Neural crest cell (in vitro differentiated cells): ENCODE results near the gene ARVCF. TPM values are rescaled to one million over a fixed set of nuclear protein-coding genes. Genes with fewer than 3 reads are reported as not detected.

Experiments used
- DNase-seq: peaks from one replicate; pipeline ENCODE4 v3.0.0; 2021; ENCODE audit warnings: low read depth, mixed read lengths, low spot score
- H3K27ac Mint-ChIP-seq: one replicate; pipeline ENCODE4 v1.8.0; 2021; ENCODE audit warnings: mild to moderate bottlenecking, mixed read lengths; ENCODE audit not compliant: unreplicated experiment
- H3K27me3 Mint-ChIP-seq: 2 replicates; pipeline ENCODE4 v1.8.0; 2021; ENCODE audit warnings: low read depth, mild to moderate bottlenecking, mixed read lengths
- H3K36me3 Mint-ChIP-seq: 2 replicates; pipeline ENCODE4 v1.8.0; 2021; ENCODE audit warnings: low read depth, mild to moderate bottlenecking, mixed read lengths
- H3K4me1 Mint-ChIP-seq: 2 replicates; pipeline ENCODE4 v1.8.0; 2021; ENCODE audit warnings: mixed read lengths
- H3K4me3 Mint-ChIP-seq: one replicate; pipeline ENCODE4 v1.8.0; 2021; ENCODE audit warnings: mild to moderate bottlenecking, mixed read lengths
- H3K9me3 Mint-ChIP-seq: 2 replicates; pipeline ENCODE4 v1.8.0; 2021; ENCODE audit warnings: mixed read lengths
- CTCF ChIP-seq: fragments of 200-600 bp; sonication (generic); conservative IDR thresholded peaks from 2 replicates; pipeline ENCODE4 v1.5.0; 2021; ENCODE audit warnings: antibody characterized with exemption, mild to moderate bottlenecking
- total RNA-seq: library from RNA; stranded (reverse); gene quantifications from 2 replicates; pipeline ENCODE4 v1.2.1, GENCODE V29; 2021

Gene ARVCF
- total RNA-seq, 1 donor from 2014 or later = 105 TPM

DNA sequence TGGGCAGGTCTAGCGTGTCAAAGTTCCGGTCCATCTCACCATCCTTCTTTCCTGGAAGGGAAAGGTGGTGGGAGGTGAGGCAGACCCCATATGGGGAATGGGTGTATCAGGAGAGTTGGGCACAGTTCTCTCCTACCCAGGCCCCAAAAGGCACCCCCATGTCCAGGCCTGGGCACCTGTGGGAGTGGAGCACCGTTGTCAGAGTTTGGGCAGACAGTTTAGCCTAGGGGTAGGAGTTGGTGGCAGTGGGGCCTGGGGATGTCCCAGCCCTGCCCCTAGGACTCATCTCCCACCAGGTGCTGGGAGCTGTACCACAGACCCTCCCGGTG lies 41.0 kb downstream of the ARVCF start:
- no peaks in the 10 kb centered on the region for H3K9me3 Mint-ChIP-seq
- no peak overlapping the region for H3K4me3 Mint-ChIP-seq
- peaks cover 10% of the 10 kb centered on the region for H3K36me3 Mint-ChIP-seq
- peaks cover 8% of the 10 kb centered on the region for H3K27me3 Mint-ChIP-seq
- peak overlapping the region; percentile 80 for H3K27ac Mint-ChIP-seq
- peaks cover 18% of the 10 kb centered on the region for H3K4me1 Mint-ChIP-seq
- no peak for TF ChIP-seq CTCF
- DNase-seq = no peak

DNA sequence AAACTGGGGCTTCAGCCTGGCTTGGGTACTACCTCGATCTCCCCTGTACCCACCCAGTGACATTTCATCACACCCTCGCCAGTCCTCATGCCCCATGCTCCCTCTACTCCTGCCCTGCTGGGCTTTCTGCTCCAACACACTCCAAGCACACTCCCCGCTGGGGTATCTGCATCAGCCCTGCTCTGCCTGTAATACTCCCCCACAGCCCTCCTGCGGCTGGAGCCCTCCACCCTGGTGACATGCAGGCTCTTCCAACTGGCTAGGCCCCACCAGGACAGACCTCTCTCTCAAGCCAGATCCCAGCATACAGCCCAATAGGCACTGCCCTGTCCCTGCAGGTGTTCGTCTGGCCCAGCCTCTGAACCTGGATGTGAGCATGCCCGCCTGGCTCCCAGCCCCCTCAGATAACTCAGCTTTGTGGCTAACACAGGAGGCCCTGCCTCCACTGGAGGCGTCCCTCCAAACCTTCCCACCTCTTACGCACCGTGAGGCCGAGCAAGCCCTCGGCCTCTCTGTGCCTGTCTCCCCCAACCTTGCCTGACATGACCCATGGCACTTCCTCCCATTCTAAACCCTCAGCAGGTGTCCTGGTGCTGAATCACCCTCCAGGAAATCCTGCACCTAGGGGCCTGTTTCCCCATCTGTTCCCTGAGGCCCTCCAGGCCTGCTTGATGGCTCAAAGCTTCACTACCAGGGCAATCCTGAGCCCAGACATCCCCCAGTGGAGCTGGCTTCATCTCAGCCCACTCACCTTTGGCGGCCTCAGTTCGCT lies 41.5 kb downstream of the ARVCF start:
- Mint-ChIP-seq H3K9me3 (no peaks in the 10 kb centered on the region), H3K27me3 (peaks cover 8% of the 10 kb centered on the region), H3K36me3 (peaks cover 12% of the 10 kb centered on the region), H3K4me1 (peaks cover 21% of the 10 kb centered on the region), H3K4me3 (peak overlapping the region; percentile 80), H3K27ac (peak overlapping the region; percentile 80)
- no peak for TF ChIP-seq CTCF
- no peak for DNase-seq

GRCh38 chr22:19974268-19974861 lies 42.3 kb downstream of the ARVCF start:
- Mint-ChIP-seq H3K9me3 (no peaks in the 10 kb centered on the region), H3K4me3 (peak overlapping the region; percentile 80), H3K27ac (peak overlapping the region; percentile 80), H3K4me1 (peaks cover 21% of the 10 kb centered on the region), H3K36me3 (peaks cover 12% of the 10 kb centered on the region), H3K27me3 (peaks cover 8% of the 10 kb centered on the region)
- no peak for TF ChIP-seq CTCF
- DNase-seq = peak; percentile 68

- no peak for TF ChIP-seq CTCF
- Mint-ChIP-seq H3K27me3 (peaks cover 8% of the 10 kb centered on the region), H3K36me3 (peaks cover 10% of the 10 kb centered on the region), H3K4me1 (peaks cover 21% of the 10 kb centered on the region), H3K4me3 (peak overlapping the region; percentile 80), H3K27ac (no peak overlapping the region), H3K9me3 (no peaks in the 10 kb centered on the region)
- no peak for DNase-seq
Observed at GRCh38 chr22:19973551-19974267, 42.9 kb downstream of the ARVCF start.

DNA sequence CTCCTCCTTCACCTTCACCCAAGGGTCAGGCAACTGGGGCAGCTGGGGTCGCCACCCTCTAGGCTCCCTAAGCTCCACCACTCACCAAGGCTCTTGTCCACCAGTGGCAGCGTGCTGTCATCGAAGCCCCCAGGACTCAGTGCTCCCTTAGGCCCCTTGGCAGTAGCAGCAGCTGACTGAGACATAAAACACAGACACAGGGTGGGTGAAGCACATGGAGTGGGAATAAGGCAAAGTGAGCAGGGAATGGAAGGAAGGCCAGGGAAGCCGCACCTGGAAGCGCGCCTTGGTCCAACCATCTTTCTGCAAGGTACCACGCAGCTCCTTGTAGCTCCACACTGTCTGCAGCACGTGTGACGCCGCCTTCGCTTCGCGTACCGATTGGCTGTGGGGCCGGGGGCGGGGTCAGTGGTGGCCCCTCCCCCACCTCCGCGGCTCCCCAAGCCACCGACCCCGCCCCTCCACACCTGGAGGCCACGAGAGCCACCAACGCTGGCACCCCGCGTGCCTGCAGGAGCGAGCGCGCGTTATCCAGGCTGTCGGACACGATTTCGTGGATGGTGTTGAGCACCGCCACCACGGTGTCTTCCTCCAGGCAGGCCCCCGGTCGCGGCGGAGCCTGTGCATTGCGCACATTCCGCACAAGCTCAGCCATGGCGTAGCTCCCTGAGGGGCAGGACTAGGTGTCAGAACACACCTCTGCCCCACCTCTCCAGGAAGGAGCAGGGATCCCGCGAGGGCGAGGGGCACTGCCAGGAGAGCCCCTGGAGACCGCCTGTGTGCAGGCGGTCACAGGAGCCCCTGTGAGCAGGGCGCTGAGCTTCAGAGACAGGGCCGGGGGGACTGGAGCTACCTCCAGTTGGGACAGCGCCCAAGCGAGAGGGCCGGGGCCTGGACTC lies 43.7 kb downstream of the ARVCF start:
- no peak overlapping the region for H3K27ac Mint-ChIP-seq
- peaks cover 10% of the 10 kb centered on the region for H3K36me3 Mint-ChIP-seq
- DNase-seq = no peak
- peaks cover 8% of the 10 kb centered on the region for H3K27me3 Mint-ChIP-seq
- peaks cover 21% of the 10 kb centered on the region for H3K4me1 Mint-ChIP-seq
- peak overlapping the region; percentile 31 for H3K4me3 Mint-ChIP-seq
- no peak for TF ChIP-seq CTCF
- H3K9me3 Mint-ChIP-seq = no peaks in the 10 kb centered on the region
